Osteoblast (primary cell): Measurements from ENCODE around the gene C1GALT1C1. TPM values are rescaled to one million over a fixed set of nuclear protein-coding genes. Genes with fewer than 3 reads are reported as not detected.
"Not testable (repeated sequence)": the region's sequence is repeated elsewhere in the genome, so short reads cannot be mapped to it uniquely, and the experiment has no call there.

ENCODE experiments used
- DNase-seq: peaks from one replicate; pipeline ENCODE4 v3.0.0; 2011; ENCODE audit warnings: low spot score, mixed read lengths; ENCODE audit not compliant: insufficient read length; ENCODE audit errors: missing footprints
- H2AFZ ChIP-seq: 2 replicates; pipeline ENCODE4 v1.6.0; 2011; ENCODE audit warnings: mild to moderate bottlenecking, low read length
- H3K27ac ChIP-seq: 2 replicates; pipeline ENCODE4 v1.5.1; 2011; ENCODE audit warnings: mild to moderate bottlenecking, low read depth, low read length, moderate library complexity
- H3K27me3 ChIP-seq: 2 replicates; pipeline ENCODE4 v1.6.0; 2012; ENCODE audit warnings: mild to moderate bottlenecking, control low read depth, inconsistent platforms, low read length, moderate library complexity; ENCODE audit not compliant: insufficient read depth
- H3K36me3 ChIP-seq: 2 replicates; pipeline ENCODE4 v1.5.1; 2011; ENCODE audit warnings: mild to moderate bottlenecking, low read length, control low read depth, moderate library complexity; ENCODE audit not compliant: insufficient read depth
- H3K4me1 ChIP-seq: 2 replicates; pipeline ENCODE4 v1.5.1; 2011; ENCODE audit warnings: mild to moderate bottlenecking, low read length, control low read depth, moderate library complexity; ENCODE audit not compliant: insufficient read depth
- H3K4me2 ChIP-seq: 2 replicates; pipeline ENCODE4 v1.6.0; 2011; ENCODE audit warnings: mild to moderate bottlenecking, low read length; ENCODE audit not compliant: insufficient read depth
- H3K4me3 ChIP-seq: fragments of 200-600 bp; sonication (generic); 3 replicates; pipeline ENCODE4 v1.5.1; 2012; ENCODE audit warnings: mild to moderate bottlenecking, low read length, inconsistent platforms; ENCODE audit not compliant: insufficient read depth
- H3K79me2 ChIP-seq: 2 replicates; pipeline ENCODE4 v1.6.0; 2012; ENCODE audit warnings: mild to moderate bottlenecking, low read length, control low read depth, inconsistent platforms; ENCODE audit not compliant: insufficient read depth
- H3K9me3 ChIP-seq: 2 replicates; pipeline ENCODE4 v1.5.1; 2011; ENCODE audit warnings: low read depth, low read length, control low read depth
- H4K20me1 ChIP-seq: 2 replicates; pipeline ENCODE4 v1.6.0; 2012; ENCODE audit warnings: mild to moderate bottlenecking, low read length, control low read depth; ENCODE audit not compliant: insufficient read depth
- total RNA-seq: library from RNA; depleted of rRNA; stranded (reverse); fragments of >200 nt; gene quantifications from 2 replicates; pipeline ENCODE4 v1.2.3, GENCODE V29; 2012
- TF ChIP-seq, protein P1 (sequence below): IDR thresholded peaks from 2 replicates; pipeline ENCODE4 v1.5.1; 2011; ENCODE audit warnings: mild to moderate bottlenecking, low read depth, low read length, moderate library complexity; ENCODE audit errors: extremely low read depth

Gene C1GALT1C1
- total RNA-seq, 1 donor = 36.9 TPM

DNA sequence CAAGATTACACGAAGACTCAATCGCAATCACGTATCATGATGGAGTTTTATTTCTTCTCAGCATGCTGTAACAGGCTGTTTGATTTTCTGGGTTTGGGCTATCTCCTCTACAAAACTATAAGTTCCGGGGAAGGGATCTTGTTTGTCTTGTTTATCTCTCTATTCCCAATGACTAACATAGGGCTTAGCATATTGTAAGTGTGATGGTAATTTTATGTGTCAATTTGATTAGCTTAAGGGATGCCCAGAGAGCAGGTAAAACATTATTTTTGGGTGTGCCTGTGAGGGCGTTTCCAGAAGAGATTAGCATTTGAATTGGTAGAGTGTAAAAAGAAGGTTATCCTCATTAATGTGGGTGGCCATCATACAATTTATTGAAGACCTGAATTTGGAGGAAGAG, 32.8 kb upstream of the C1GALT1C1 start:
- Histone ChIP-seq H4K20me1 (no peaks in the 10 kb centered on the region), H3K4me1 (no peaks in the 10 kb centered on the region), H3K36me3 (no peaks in the 10 kb centered on the region), H3K4me2 (no peak overlapping the region), H3K9me3 (no peaks in the 10 kb centered on the region), H3K4me3 (no peak overlapping the region), H3K27me3 (no peaks in the 10 kb centered on the region), H3K79me2 (no peaks in the 10 kb centered on the region), H3K27ac (no peak overlapping the region), H2AFZ (no peak overlapping the region)
- TF ChIP-seq, protein P1, sequence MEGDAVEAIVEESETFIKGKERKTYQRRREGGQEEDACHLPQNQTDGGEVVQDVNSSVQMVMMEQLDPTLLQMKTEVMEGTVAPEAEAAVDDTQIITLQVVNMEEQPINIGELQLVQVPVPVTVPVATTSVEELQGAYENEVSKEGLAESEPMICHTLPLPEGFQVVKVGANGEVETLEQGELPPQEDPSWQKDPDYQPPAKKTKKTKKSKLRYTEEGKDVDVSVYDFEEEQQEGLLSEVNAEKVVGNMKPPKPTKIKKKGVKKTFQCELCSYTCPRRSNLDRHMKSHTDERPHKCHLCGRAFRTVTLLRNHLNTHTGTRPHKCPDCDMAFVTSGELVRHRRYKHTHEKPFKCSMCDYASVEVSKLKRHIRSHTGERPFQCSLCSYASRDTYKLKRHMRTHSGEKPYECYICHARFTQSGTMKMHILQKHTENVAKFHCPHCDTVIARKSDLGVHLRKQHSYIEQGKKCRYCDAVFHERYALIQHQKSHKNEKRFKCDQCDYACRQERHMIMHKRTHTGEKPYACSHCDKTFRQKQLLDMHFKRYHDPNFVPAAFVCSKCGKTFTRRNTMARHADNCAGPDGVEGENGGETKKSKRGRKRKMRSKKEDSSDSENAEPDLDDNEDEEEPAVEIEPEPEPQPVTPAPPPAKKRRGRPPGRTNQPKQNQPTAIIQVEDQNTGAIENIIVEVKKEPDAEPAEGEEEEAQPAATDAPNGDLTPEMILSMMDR = no peak
- DNase-seq = no peak

DNA sequence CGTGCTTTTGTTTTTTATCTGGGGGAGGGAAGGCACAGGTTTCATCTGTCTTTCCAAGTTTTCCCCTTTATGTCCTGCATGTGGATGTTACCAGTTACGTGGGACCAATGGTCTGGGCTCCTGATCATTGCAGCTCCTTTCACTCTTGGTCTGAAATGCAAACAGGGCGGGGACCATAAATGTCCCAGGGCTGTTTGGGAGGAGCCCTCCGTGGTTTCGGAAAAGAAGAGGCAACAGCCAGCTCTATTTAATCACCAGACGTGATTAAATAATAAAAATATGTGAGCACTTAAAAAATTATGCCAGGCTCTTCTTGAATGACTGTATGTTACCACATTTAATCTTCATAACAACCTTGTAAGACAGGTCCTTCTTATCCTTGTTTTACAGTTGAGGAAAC, 30.8 kb upstream of the C1GALT1C1 start:
- DNase-seq = no peak
- no peak overlapping the region for H2AFZ ChIP-seq
- H4K20me1 ChIP-seq = no peaks in the 10 kb centered on the region
- H3K4me1 ChIP-seq = no peaks in the 10 kb centered on the region
- no peak overlapping the region for H3K4me2 ChIP-seq
- TF ChIP-seq, protein P1 = no peak
- no peaks in the 10 kb centered on the region for H3K36me3 ChIP-seq
- no peaks in the 10 kb centered on the region for H3K9me3 ChIP-seq
- H3K4me3 ChIP-seq = no peak overlapping the region
- H3K27ac ChIP-seq = no peak overlapping the region
- no peaks in the 10 kb centered on the region for H3K79me2 ChIP-seq
- no peaks in the 10 kb centered on the region for H3K27me3 ChIP-seq

DNA sequence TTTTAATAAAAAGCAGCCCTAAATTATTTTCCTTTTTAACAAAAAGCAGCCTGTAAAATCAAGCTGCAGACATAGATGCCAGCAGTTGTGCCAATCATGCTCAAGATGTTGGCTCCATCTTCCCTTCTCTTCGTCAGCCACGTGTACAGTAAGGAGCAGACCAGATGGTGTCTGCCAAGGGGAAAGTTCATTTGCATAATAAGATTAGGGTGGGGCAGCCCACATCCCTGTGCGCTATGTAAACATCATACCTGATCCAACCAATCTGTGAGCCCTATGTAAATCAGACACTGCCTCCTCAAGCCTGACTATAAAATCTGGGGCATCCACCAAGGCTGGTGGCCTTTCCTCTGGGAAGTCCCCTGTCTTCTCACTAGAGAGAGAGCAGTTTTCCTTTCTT, 23.1 kb upstream of the C1GALT1C1 start:
- H3K4me2 ChIP-seq = no peak overlapping the region
- no peak for DNase-seq
- no peaks in the 10 kb centered on the region for H3K27me3 ChIP-seq
- no peaks in the 10 kb centered on the region for H3K9me3 ChIP-seq
- no peaks in the 10 kb centered on the region for H4K20me1 ChIP-seq
- H3K79me2 ChIP-seq = no peaks in the 10 kb centered on the region
- no peaks in the 10 kb centered on the region for H3K4me1 ChIP-seq
- TF ChIP-seq, protein P1 = no peak
- H2AFZ ChIP-seq = no peak overlapping the region
- H3K36me3 ChIP-seq = no peaks in the 10 kb centered on the region
- H3K4me3 ChIP-seq = no peak overlapping the region
- no peak overlapping the region for H3K27ac ChIP-seq

DNA sequence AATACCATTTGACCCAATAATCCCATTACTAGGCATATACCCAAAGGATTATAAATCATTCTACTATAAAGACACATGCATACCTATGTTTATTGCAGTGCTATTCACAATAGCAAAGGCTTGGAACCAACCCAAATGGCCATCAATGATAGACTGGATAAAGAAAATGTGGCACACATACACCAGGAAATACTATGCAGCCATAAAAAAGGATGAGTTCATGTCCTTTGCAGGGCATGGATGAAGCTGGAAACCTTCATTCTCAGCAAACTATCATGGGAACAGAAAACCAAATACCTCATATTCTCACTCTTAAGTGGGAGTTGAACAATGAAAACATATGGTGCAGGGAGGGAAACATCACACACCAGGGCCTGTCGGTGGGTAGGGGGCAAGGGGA, 22.4 kb upstream of the C1GALT1C1 start:
- not testable (repeated sequence) for H2AFZ ChIP-seq, H3K79me2 ChIP-seq, H3K4me2 ChIP-seq, H3K27me3 ChIP-seq, H4K20me1 ChIP-seq, H3K36me3 ChIP-seq, DNase-seq, H3K4me1 ChIP-seq, H3K4me3 ChIP-seq, H3K9me3 ChIP-seq, H3K27ac ChIP-seq
